Retinal pigment epithelial cell (primary cell): ENCODE measurements around the gene CBR3.

ENCODE experiments used
- DNase-seq: peaks from one replicate; pipeline ENCODE4 v3.0.0-alpha.2; 2010; ENCODE audit warnings: low read depth
- H3K4me3 ChIP-seq: 2 replicates; pipeline ENCODE4 v1.5.1; 2011; ENCODE audit warnings: mild to moderate bottlenecking, low read length, control low read depth, moderate library complexity
- TF ChIP-seq, protein P1 (sequence below): conservative IDR thresholded peaks from 2 replicates; pipeline ENCODE4 v1.5.1; 2011; ENCODE audit warnings: low read depth, low read length, control low read depth, inconsistent platforms

CBR3 gene

DNA sequence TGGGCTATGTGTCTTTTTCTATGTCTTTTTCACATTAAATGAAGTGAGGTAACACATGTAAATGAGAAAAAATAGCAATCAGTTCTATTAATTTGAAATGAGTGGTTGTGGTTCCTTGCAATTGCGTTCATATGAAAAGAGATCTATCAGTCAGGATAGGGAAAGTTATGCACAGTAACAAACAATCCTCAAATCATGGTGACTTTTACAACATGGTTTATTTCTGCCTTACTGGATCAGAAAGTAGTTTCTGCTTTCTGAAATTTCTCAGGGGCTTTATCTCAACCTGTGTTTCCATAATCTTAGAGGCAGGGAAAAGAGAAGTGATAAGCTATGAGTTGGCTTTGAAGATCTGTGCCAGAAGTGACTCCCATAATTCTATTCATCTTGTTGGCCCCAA is 60.7 kb downstream of the CBR3 start:
- TF ChIP-seq, protein P1, sequence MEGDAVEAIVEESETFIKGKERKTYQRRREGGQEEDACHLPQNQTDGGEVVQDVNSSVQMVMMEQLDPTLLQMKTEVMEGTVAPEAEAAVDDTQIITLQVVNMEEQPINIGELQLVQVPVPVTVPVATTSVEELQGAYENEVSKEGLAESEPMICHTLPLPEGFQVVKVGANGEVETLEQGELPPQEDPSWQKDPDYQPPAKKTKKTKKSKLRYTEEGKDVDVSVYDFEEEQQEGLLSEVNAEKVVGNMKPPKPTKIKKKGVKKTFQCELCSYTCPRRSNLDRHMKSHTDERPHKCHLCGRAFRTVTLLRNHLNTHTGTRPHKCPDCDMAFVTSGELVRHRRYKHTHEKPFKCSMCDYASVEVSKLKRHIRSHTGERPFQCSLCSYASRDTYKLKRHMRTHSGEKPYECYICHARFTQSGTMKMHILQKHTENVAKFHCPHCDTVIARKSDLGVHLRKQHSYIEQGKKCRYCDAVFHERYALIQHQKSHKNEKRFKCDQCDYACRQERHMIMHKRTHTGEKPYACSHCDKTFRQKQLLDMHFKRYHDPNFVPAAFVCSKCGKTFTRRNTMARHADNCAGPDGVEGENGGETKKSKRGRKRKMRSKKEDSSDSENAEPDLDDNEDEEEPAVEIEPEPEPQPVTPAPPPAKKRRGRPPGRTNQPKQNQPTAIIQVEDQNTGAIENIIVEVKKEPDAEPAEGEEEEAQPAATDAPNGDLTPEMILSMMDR: no peak
- H3K4me3 ChIP-seq: no peak overlapping the region
- no peak for DNase-seq
